ENCODE measurements around the gene DNAJC2.

Gene DNAJC2

DNA sequence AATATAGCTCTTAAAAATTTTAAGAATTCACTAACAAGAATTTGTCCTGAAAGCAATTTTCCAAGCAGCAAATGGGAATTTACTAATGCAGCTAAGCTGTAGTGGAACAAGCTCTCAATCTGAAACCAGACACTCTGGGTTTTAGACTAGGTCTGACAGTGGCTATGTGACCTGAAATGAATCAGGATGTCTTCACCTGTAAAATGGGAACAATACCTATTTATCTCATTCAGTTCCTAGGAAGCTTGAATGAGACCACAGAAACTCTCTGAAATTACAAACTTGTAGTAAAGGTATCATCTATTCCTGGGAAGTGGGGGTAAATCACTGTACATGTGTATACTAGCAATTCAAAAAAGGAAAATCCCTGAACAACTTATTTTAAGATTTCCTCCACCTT is 1.2 kb downstream of the DNAJC2 start:
- TF ChIP-seq, protein P1, sequence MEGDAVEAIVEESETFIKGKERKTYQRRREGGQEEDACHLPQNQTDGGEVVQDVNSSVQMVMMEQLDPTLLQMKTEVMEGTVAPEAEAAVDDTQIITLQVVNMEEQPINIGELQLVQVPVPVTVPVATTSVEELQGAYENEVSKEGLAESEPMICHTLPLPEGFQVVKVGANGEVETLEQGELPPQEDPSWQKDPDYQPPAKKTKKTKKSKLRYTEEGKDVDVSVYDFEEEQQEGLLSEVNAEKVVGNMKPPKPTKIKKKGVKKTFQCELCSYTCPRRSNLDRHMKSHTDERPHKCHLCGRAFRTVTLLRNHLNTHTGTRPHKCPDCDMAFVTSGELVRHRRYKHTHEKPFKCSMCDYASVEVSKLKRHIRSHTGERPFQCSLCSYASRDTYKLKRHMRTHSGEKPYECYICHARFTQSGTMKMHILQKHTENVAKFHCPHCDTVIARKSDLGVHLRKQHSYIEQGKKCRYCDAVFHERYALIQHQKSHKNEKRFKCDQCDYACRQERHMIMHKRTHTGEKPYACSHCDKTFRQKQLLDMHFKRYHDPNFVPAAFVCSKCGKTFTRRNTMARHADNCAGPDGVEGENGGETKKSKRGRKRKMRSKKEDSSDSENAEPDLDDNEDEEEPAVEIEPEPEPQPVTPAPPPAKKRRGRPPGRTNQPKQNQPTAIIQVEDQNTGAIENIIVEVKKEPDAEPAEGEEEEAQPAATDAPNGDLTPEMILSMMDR (IDR thresholded peaks at IDR 0.05; ENCODE audit: insufficient read depth, low read depth, low read length, missing control alignments), result no peak
- DNase-seq (ENCODE audit: low read depth), result peak; percentile 2
- H3K4me3 ChIP-seq (ENCODE audit: low read length), result peak overlapping the region; percentile 97

DNA sequence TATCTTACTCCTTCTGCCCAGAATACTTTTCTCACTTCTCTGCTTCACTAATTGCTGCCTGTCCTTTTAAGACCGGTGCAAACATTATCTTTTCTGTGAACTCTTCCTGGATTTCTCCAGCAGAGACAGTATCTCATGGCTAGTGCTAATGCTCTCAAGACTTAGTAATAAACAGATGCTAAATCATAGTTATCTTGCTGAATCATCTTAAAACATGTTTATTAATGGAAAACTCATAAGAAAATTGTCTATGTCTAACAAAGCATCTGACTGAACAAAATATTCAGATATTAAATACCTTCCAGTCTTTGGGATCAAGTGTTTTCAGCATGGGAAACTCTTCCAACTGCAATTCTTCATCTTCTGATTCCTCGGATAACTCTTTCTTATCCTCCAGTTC is 3.1 kb downstream of the DNAJC2 start:
- DNase-seq (ENCODE audit: low read depth), result no peak
- TF ChIP-seq, protein P1 (IDR thresholded peaks at IDR 0.05; ENCODE audit: insufficient read depth, low read depth, low read length, missing control alignments), result no peak
- H3K4me3 ChIP-seq (ENCODE audit: low read length), result no peak overlapping the region

DNA sequence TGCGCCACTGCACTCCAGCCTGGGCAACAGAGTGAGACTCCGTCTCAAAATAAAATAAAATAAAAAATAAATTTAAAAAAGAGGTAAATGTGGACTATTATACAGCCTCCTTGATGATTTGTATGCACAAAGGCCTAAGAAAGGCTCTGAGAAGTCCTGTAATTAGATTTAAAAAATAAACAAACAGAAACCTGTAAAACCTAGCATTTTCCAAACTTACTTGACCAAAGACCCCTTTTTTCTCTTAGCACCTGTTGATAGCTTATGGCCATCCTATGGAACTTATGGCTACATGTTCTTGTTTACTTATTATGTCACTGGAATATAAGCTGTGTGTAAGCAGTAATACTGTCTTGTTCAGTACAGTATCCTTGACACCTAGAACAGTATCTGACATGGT is 5.7 kb downstream of the DNAJC2 start:
- no peak overlapping the region for H3K4me3 ChIP-seq (ENCODE audit: low read length)
- TF ChIP-seq, protein P1 (IDR thresholded peaks at IDR 0.05; ENCODE audit: insufficient read depth, low read depth, low read length, missing control alignments), result no peak
- no peak for DNase-seq (ENCODE audit: low read depth)

DNA sequence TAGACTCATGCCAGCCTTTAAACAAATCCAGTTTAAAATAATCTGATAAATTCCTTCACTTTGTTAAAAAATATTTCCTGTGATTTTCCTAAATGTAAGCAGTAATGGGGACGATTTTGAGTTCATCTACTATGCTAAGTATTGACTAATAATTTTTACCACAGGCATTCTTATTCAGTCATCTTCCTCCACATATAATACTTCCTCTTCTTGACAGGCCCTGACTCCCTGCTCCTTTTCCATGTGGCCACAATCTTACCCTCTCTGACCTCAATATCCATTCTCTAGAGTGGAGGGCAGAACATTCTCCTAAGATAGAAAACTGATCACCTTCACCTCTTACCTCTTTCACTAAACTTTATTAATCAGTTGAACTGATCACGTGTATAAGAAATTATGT is 7.8 kb downstream of the DNAJC2 start:
- no peak for DNase-seq (ENCODE audit: low read depth)
- no peak overlapping the region for H3K4me3 ChIP-seq (ENCODE audit: low read length)
- TF ChIP-seq, protein P1 (IDR thresholded peaks at IDR 0.05; ENCODE audit: insufficient read depth, low read depth, low read length, missing control alignments), result no peak

DNA sequence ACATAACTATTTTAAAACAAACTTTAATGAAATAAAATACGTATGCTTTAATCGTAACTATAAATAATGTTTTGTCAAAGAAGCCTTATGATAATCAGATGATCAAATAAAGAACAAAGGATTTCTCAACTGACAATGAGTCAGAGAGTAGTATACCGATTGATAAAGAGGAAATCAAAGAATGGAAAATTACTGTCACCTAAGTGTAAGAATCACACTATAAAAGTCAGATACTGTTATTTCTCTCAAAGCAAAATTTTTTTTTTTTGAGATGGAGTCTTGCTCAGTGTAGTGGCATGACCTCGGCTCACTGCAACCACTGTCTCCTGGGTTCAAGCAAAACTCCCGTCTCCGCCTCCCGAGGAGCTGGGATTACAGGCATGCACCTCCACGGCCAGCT is 18.8 kb downstream of the DNAJC2 start:
- TF ChIP-seq, protein P1 (IDR thresholded peaks at IDR 0.05; ENCODE audit: insufficient read depth, low read depth, low read length, missing control alignments), result no peak
- DNase-seq (ENCODE audit: low read depth), result no peak
- H3K4me3 ChIP-seq (ENCODE audit: low read length), result no peak overlapping the region

DNA sequence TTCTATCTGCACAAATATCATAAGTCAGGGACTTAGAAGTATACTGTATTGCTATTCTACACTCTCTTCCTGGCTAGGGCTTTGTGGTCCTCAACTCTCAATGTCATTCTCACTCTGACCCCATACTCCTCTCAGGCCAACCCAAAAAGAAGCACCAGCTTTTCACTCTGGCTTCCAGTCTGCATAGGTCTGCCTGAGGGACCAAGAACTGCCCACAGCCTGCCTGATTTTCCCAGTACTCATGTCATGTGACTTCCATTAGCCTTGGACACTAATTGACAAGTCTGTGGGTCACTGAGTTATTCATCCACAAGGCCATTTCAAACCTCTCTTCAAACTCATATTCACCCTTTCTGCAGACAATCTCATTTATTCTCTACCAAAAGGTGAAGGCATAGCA is 27.6 kb downstream of the DNAJC2 start:
- no peak overlapping the region for H3K4me3 ChIP-seq (ENCODE audit: low read length)
- TF ChIP-seq, protein P1 (IDR thresholded peaks at IDR 0.05; ENCODE audit: insufficient read depth, low read depth, low read length, missing control alignments), result no peak
- DNase-seq (ENCODE audit: low read depth), result no peak

DNA sequence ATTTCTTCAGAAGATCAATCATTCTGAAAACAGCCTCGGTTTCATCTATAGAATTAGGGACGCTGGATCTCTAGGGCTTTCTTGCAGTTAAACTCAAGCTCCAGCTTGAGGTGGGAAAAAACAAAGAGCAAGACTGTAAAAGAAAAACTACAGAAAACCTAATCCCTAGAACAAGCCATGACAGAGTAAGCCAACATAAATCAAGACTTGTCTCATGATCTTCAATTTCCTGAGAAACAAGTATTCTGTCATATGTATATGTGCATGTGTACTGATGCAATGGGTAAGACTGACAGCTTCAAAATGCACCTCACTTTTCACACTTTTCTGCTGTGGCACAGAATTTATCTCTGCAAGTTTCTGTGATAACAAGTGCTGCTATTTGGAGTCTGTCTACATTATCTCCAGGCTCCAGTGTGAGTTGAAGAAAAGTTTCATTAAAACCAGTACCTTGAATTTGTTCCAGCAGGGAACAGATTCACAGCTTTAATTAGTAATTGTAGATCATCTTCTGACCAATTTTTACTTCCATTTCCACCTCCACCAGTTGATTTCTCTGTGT is 28.1 kb downstream of the DNAJC2 start:
- TF ChIP-seq, protein P1 (IDR thresholded peaks at IDR 0.05; ENCODE audit: insufficient read depth, low read depth, low read length, missing control alignments), result no peak
- DNase-seq (ENCODE audit: low read depth), result no peak
- H3K4me3 ChIP-seq (ENCODE audit: low read length), result no peak overlapping the region

All from epithelial cell of esophagus (primary cell).